Large intestine (tissue), 3 donors: ENCODE measurements around the gene NRP2. TPM values are rescaled to one million over a fixed set of nuclear protein-coding genes. Genes with fewer than 3 reads are reported as not detected.

Experiments
- DNase-seq, 2 donors: peaks; one replicate each; pipeline versions ENCODE4 v3.0.0 to v3.0.0-alpha.2; 2013
- H3K27ac ChIP-seq: one replicate; pipeline ENCODE4 v1.5.1; 2013; ENCODE audit warnings: low read length
- H3K27me3 ChIP-seq: 2 replicates; pipeline ENCODE4 v1.6.1; 2013; ENCODE audit warnings: low read length; ENCODE audit not compliant: control insufficient read depth, insufficient read depth
- H3K36me3 ChIP-seq: 2 replicates; pipeline ENCODE4 v1.6.1; 2013; ENCODE audit warnings: low read length; ENCODE audit not compliant: control insufficient read depth, insufficient read depth
- H3K4me1 ChIP-seq: one replicate; pipeline ENCODE4 v1.6.1; 2013; ENCODE audit warnings: low read length; ENCODE audit not compliant: control insufficient read depth, insufficient read depth
- H3K4me3 ChIP-seq: one replicate; pipeline ENCODE4 v1.5.1; 2013; ENCODE audit warnings: low read length
- H3K9me3 ChIP-seq: one replicate; pipeline ENCODE4 v1.6.1; 2013; ENCODE audit warnings: mild to moderate bottlenecking, low read depth, low read length, moderate library complexity; ENCODE audit not compliant: control insufficient read depth
- WGBS: methylation state at CpG from one replicate; pipeline ENCODE4 v1.1.5; 2013; ENCODE audit warnings: low lambda C conversion rate; ENCODE audit not compliant: insufficient coverage; 5-methylcytosine and 5-hydroxymethylcytosine counted together
- polyA plus RNA-seq: library from polyadenylated mRNA; unstranded; fragments of 120-200 nt; gene quantifications from one replicate; pipeline ENCODE4 v1.2.1, GENCODE V29; 2013

The NRP2 gene
- polyA plus RNA-seq, 1 donor: 37.2 TPM

DNA sequence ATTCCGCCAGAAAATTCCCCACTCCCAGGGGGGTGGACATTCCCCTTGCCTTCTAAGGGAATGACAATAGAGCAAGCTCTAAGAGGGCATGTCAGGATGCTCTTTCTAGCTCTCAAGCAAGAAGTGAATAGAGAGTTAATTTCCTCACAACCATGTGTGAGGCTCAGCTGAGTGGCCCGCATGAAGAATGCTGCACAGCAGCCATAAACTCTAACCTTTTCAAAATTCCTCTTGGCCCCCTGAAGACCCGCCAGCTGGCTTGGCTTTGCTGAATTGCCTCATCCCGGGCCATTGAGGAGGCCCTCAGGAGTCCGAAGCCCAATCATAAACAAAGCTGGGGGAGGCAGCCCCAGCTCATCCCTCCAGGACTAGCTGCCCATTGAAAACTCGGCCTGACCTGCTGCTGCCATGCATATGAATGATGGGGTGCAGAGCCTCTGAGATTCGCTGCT, 38.2 kb downstream of the NRP2 start:
- Histone ChIP-seq H3K4me1 (no peaks in the 10 kb centered on the region), H3K27ac (no peak overlapping the region), H3K36me3 (peaks cover 10% of the 10 kb centered on the region), H3K27me3 (no peaks in the 10 kb centered on the region), H3K9me3 (no peaks in the 10 kb centered on the region), H3K4me3 (no peak overlapping the region)
- no CpG with 5 or more reads among the region's 7 CpGs for WGBS
- DNase-seq: no peak

DNA sequence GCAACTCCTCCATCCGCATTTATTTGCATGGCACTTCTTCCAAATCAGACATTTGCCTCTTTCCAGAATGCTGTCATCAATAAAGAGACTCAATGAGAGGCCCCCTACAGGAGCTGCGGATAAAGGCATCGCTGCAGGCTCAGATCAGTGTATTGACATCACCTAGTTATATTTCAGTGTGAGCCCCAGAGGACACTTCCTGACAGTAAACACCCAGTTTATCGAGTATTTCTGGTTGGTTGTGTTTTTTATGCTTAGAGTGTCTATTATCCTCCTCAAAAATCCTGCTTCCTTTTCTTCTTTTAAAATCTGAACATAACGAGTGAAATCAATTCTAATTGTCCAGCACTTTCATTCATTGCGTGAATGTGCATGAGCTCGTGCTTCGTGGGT, 38.8 kb downstream of the NRP2 start:
- H3K27ac ChIP-seq: no peak overlapping the region
- no peaks in the 10 kb centered on the region for H3K27me3 ChIP-seq
- no peak for DNase-seq
- H3K9me3 ChIP-seq: no peaks in the 10 kb centered on the region
- WGBS: 100% methylated on average over 3 of the region's 8 CpGs
- peaks cover 12% of the 10 kb centered on the region for H3K36me3 ChIP-seq
- no peaks in the 10 kb centered on the region for H3K4me1 ChIP-seq
- H3K4me3 ChIP-seq: no peak overlapping the region

DNA sequence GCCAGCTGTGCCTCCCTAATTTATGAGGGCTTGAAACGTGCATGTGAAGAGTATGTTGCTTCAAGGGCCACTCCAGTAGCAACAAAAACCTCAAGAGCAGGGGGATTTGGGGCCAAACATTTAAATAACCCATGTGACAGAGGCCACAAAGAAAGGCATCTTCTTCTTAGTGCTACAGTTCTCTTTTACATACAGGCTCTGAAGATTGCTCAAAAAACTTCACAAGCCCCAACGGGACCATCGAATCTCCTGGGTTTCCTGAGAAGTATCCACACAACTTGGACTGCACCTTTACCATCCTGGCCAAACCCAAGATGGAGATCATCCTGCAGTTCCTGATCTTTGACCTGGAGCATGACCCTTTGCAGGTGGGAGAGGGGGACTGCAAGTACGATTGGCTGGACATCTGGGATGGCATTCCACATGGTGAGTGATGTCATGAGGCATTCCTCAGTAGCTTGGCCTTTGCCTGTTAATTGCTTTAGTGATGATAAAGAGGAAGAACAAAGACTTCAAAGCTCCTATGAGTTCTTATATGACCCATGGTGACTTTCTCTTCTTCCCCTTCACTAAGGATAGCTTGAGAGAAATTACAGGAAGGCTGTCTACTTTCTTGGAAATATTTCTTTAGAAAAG, 40.1 kb downstream of the NRP2 start:
- no CpG with 5 or more reads among the region's 4 CpGs for WGBS
- Histone ChIP-seq H3K27ac (no peak overlapping the region), H3K4me1 (no peaks in the 10 kb centered on the region), H3K36me3 (peaks cover 14% of the 10 kb centered on the region), H3K27me3 (no peaks in the 10 kb centered on the region), H3K4me3 (no peak overlapping the region), H3K9me3 (no peaks in the 10 kb centered on the region)
- peak in 1 of 2 donors; percentile 47 for DNase-seq

DNA sequence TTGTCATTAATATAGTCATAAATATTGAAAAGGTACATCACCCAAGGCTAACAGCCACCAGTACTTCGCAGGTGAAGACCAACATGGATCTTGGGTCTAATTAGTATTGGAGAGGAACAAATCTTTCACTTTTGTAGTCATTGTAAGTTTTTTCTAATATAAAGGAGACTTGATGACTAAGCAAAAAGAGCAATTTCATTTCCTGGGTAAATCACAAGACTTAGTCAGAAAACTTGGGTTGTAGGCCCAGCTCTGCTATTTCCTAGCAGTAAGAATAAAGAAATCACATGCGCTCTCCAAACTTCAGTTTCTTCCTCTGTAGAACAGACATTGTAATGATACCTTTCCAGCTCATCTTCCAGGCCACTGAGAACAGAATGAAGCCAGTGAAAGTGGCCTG, 40.9 kb downstream of the NRP2 start:
- Histone ChIP-seq H3K27me3 (no peaks in the 10 kb centered on the region), H3K4me3 (no peak overlapping the region), H3K9me3 (no peaks in the 10 kb centered on the region), H3K36me3 (peaks cover 14% of the 10 kb centered on the region), H3K4me1 (no peaks in the 10 kb centered on the region), H3K27ac (no peak overlapping the region)
- DNase-seq: no peak
- WGBS: no CpG with 5 or more reads among the region's 2 CpGs

GRCh38 chr2:205725059-205725458, 42.8 kb downstream of the NRP2 start:
- Histone ChIP-seq H3K4me3 (no peak overlapping the region), H3K27ac (no peak overlapping the region), H3K27me3 (no peaks in the 10 kb centered on the region), H3K9me3 (no peaks in the 10 kb centered on the region), H3K4me1 (no peaks in the 10 kb centered on the region), H3K36me3 (peaks cover 20% of the 10 kb centered on the region)
- 100% methylated on average over 2 of the region's 5 CpGs for WGBS
- DNase-seq: no peak

GRCh38 chr2:205726506-205726905, 44.2 kb downstream of the NRP2 start:
- WGBS: no CpG with 5 or more reads among the region's 4 CpGs
- Histone ChIP-seq H3K27ac (no peak overlapping the region), H3K36me3 (peaks cover 23% of the 10 kb centered on the region), H3K4me3 (no peak overlapping the region), H3K9me3 (no peaks in the 10 kb centered on the region), H3K4me1 (no peaks in the 10 kb centered on the region), H3K27me3 (no peaks in the 10 kb centered on the region)
- no peak for DNase-seq

DNA sequence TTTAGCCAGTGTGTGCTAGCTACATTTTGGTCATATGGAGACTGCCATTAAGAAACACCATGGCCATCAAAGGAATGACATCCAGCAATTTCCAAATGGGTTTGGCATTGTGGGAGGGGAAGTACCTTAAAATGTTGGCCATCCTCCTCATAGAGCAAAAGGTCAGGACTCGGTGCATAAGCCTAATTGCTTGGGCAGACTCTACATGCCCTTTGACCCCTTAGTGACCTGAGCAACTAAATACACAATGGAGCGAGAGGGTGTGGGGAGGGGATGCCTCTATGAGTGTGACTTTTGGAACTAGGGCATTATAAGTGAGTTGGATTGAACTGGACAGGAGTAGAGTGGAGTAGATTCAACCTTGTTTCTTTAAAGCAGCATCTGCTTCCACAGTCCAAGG, 44.9 kb downstream of the NRP2 start:
- no peak for DNase-seq
- Histone ChIP-seq H3K4me3 (no peak overlapping the region), H3K27ac (no peak overlapping the region), H3K4me1 (no peaks in the 10 kb centered on the region), H3K9me3 (no peaks in the 10 kb centered on the region), H3K27me3 (no peaks in the 10 kb centered on the region), H3K36me3 (peaks cover 23% of the 10 kb centered on the region)
- WGBS: no CpG with 5 or more reads among the region's 2 CpGs

DNA sequence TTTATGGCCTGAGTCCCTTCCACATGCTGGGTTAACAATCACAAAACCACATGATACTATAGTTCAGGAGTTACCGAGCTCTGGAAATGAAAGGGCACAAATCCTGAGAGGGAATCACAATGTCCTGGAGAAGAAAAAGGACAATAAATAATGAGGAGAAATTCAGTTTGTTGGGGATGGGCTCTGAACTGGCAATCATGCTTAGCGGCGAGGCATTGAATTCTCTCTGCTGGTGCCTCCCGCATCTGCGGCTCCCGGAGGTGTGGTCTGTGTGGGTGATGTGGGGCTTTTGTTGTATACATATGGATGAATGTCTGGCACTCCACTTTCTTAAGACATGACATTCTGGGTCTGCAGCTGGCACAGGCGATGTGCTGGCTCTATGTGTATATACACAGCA, 46.1 kb downstream of the NRP2 start:
- no peaks in the 10 kb centered on the region for H3K9me3 ChIP-seq
- H3K36me3 ChIP-seq: peaks cover 21% of the 10 kb centered on the region
- WGBS: no CpG with 5 or more reads among the region's 7 CpGs
- H3K4me3 ChIP-seq: no peak overlapping the region
- no peak for DNase-seq
- no peaks in the 10 kb centered on the region for H3K27me3 ChIP-seq
- H3K4me1 ChIP-seq: no peaks in the 10 kb centered on the region
- no peak overlapping the region for H3K27ac ChIP-seq

DNA sequence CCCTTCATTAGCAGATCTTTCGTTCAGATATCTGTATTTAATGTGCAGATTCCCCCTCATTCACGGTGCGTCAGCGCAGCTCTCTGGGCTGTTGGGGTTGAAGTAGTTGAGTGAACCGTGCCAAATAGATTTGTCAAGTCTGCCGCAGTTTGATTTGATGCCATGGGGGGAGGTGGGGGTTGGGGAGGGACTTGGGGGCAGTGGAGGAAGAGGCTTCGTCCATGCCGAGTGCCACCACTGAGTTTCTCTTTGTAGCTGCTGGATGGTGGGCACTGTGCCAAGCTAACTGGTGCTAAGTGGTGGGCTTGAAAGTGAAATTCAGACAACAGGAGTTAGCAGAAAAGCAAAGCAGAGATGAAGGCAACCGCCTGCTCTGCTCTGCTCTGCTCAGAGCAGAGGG, 47.9 kb downstream of the NRP2 start:
- Histone ChIP-seq H3K27me3 (no peaks in the 10 kb centered on the region), H3K4me1 (no peaks in the 10 kb centered on the region), H3K36me3 (peaks cover 15% of the 10 kb centered on the region), H3K4me3 (no peak overlapping the region), H3K27ac (no peak overlapping the region), H3K9me3 (no peaks in the 10 kb centered on the region)
- 40% methylated on average over 1 of the region's 9 CpGs for WGBS
- no peak for DNase-seq

- no CpG with 5 or more reads among the region's 9 CpGs for WGBS
- no peaks in the 10 kb centered on the region for H3K27me3 ChIP-seq
- no peak overlapping the region for H3K4me3 ChIP-seq
- no peak overlapping the region for H3K27ac ChIP-seq
- H3K36me3 ChIP-seq: peaks cover 13% of the 10 kb centered on the region
- H3K9me3 ChIP-seq: no peaks in the 10 kb centered on the region
- no peak for DNase-seq
- H3K4me1 ChIP-seq: no peaks in the 10 kb centered on the region
These were observed 48.6 kb downstream of the NRP2 start for GRCh38 chr2:205730701-205731582.
